ENCODE measurements around the gene ITPR1.

ITPR1 gene

GRCh38 chr3:4771243-4771642, 278.1 kb downstream of the ITPR1 start:
- ChIA-PET POLR2A (interaction anchor here (1.0 to 2.0 kb wide), 2 partner anchors 19 to 38 kb away, joined by 3 to 5 read pairs; no protein-coding TSS in a partner anchor), CTCF (interaction anchor here (1.2 to 2.4 kb wide), 3 partner anchors 21 to 51 kb away, joined by 4 to 13 read pairs (median 4); no protein-coding TSS in a partner anchor)
- Histone ChIP-seq H3K36me3 (ENCODE audit: control insufficient read depth in 4 of 4, insufficient read depth in 4 of 4, low read length in 3 of 4) (peaks cover 15 to 62% (median 43%) of the 10 kb centered on the region in 4 experiments), H3K4me3 (ENCODE audit: control insufficient read depth in 1 of 7, extremely low read depth in 1 of 7, insufficient read depth in 4 of 7, low read depth in 2 of 7, low read length in 6 of 7) (peak overlapping the region in 2 of 7 experiments; percentile 35 to 54), H3K9me3 (ENCODE audit: control extremely low read depth in 1 of 5, control insufficient read depth in 4 of 5, insufficient read depth in 2 of 5, low read depth in 1 of 5, low read length in 4 of 5) (peaks cover 1 to 4% (median 3%) of the 10 kb centered on the region in 5 experiments), H3K27me3 (replicated peaks in 2 of 5; ENCODE audit: control insufficient read depth in 4 of 5, insufficient read depth in 5 of 5, low read length in 4 of 5) (no peaks in the 10 kb centered on the region), H3K27ac (ENCODE audit: insufficient read depth in 1 of 2, low read depth in 1 of 2, low read length in 2 of 2, poor library complexity in 1 of 2, severe bottlenecking in 2 of 2) (peak overlapping the region; percentile 4 to 89), H3K4me1 (ENCODE audit: control extremely low read depth in 1 of 4, control insufficient read depth in 4 of 4, insufficient read depth in 4 of 4, low read length in 3 of 4) (peaks cover 7 to 60% (median 34%) of the 10 kb centered on the region in 4 experiments)
- 33% methylated on average over 3 of the region's 5 CpGs for WGBS (ENCODE audit: insufficient coverage)
- no peak for DNase-seq

DNA sequence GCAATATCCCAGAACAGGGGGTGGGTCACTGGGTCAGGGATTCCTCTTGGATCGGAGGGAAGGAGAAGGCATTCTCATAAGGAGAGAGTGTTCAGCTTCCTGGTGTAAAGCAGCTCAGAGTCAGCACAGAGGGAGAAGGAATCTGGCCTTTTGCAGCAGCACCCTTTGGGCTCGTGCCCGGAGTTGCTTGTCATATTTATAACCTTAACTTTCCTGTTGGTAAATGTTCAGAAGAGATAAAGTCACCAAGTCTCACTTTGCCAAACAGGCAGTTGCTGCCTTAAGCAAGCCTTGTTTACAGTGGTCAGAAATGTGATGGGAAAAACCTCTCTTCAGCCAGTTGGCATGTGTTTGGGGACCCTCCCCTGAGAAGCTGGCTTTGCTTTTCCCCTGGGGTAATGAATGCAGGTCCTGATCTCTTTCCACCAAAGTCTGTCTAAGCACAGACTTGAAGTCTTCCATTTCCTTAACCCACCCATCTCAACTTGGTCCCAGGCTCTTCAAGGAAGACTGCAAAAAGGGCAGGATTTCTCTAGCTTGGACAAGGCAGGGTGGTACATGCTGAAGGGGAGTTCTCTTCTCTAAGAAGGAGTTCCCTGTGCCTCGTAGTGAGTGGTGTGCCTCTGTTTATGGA, 279.1 kb downstream of the ITPR1 start:
- H3K9me3 ChIP-seq (ENCODE audit: control extremely low read depth in 1 of 5, control insufficient read depth in 4 of 5, insufficient read depth in 2 of 5, low read depth in 1 of 5, low read length in 4 of 5): peaks cover 0 to 2% (median 0%) of the 10 kb centered on the region in 5 experiments
- no peaks in the 10 kb centered on the region for H3K27me3 ChIP-seq (replicated peaks in 2 of 5; ENCODE audit: control insufficient read depth in 4 of 5, insufficient read depth in 5 of 5, low read length in 4 of 5)
- CTCF ChIA-PET: interaction anchor here (0.9 to 2.4 kb wide), 7 partner anchors 9 to 260 kb away, joined by 3 to 13 read pairs (median 4); no protein-coding TSS in a partner anchor
- peak overlapping the region; percentile 67 to 89 for H3K27ac ChIP-seq (ENCODE audit: insufficient read depth in 1 of 2, low read depth in 1 of 2, low read length in 2 of 2, poor library complexity in 1 of 2, severe bottlenecking in 2 of 2)
- 13% methylated on average over 1 of the region's 4 CpGs for WGBS (ENCODE audit: insufficient coverage)
- peak overlapping the region in 2 of 7 experiments; percentile 7 to 29 for H3K4me3 ChIP-seq (ENCODE audit: control insufficient read depth in 1 of 7, extremely low read depth in 1 of 7, insufficient read depth in 4 of 7, low read depth in 2 of 7, low read length in 6 of 7)
- H3K4me1 ChIP-seq (ENCODE audit: control extremely low read depth in 1 of 4, control insufficient read depth in 4 of 4, insufficient read depth in 4 of 4, low read length in 3 of 4): peaks cover 7 to 70% (median 39%) of the 10 kb centered on the region in 4 experiments
- POLR2A ChIA-PET: interaction anchor here (0.9 to 2.0 kb wide), 3 partner anchors 20 to 208 kb away, joined by 3 to 5 read pairs (median 4); no protein-coding TSS in a partner anchor
- H3K36me3 ChIP-seq (ENCODE audit: control insufficient read depth in 4 of 4, insufficient read depth in 4 of 4, low read length in 3 of 4): peaks cover 7 to 56% (median 33%) of the 10 kb centered on the region in 4 experiments
- DNase-seq: peak; percentile 69 to 83 (median 70)

DNA sequence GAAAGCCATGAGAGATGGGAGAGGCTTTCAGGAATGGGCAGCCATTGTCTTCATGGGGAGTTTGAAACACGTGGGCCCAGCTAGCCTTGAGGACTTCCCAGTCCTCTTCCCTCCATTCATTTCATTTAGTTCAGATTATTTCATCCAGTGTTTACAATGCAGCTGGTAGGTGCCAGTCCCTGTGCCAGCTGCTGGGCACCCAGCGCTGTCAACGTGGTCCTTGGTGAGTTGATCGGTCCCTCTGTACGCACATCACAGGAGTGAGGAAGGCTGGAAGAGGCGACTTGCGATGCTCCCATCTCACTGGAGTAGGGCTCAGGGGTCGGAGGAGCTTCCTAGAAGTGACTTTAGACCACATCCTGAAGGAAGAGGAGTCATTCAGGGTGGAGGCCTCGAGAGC, 279.7 kb downstream of the ITPR1 start:
- ChIA-PET POLR2A (interaction anchor here (0.9 to 1.3 kb wide), 2 partner anchors 54 to 207 kb away, joined by 3 to 4 read pairs; no protein-coding TSS in a partner anchor), CTCF (interaction anchor here (0.9 to 2.4 kb wide), 5 partner anchors 9 to 260 kb away, joined by 3 to 13 read pairs (median 4); no protein-coding TSS in a partner anchor)
- Histone ChIP-seq H3K4me1 (ENCODE audit: control extremely low read depth in 1 of 4, control insufficient read depth in 4 of 4, insufficient read depth in 4 of 4, low read length in 3 of 4) (peaks cover 7 to 75% (median 40%) of the 10 kb centered on the region in 4 experiments), H3K9me3 (ENCODE audit: control extremely low read depth in 1 of 5, control insufficient read depth in 4 of 5, insufficient read depth in 2 of 5, low read depth in 1 of 5, low read length in 4 of 5) (peaks cover 0 to 2% (median 0%) of the 10 kb centered on the region in 5 experiments), H3K4me3 (ENCODE audit: control insufficient read depth in 1 of 7, extremely low read depth in 1 of 7, insufficient read depth in 4 of 7, low read depth in 2 of 7, low read length in 6 of 7) (peak overlapping the region in 2 of 7 experiments; percentile 7 to 20), H3K27me3 (replicated peaks in 2 of 5; ENCODE audit: control insufficient read depth in 4 of 5, insufficient read depth in 5 of 5, low read length in 4 of 5) (no peaks in the 10 kb centered on the region), H3K27ac (ENCODE audit: insufficient read depth in 1 of 2, low read depth in 1 of 2, low read length in 2 of 2, poor library complexity in 1 of 2, severe bottlenecking in 2 of 2) (peak overlapping the region; percentile 67 to 89), H3K36me3 (ENCODE audit: control insufficient read depth in 4 of 4, insufficient read depth in 4 of 4, low read length in 3 of 4) (peaks cover 7 to 54% (median 29%) of the 10 kb centered on the region in 4 experiments)
- DNase-seq: no peak
- WGBS (ENCODE audit: insufficient coverage): 75% methylated on average over 9 of the region's 9 CpGs

- peak overlapping the region; percentile 67 to 89 for H3K27ac ChIP-seq (ENCODE audit: insufficient read depth in 1 of 2, low read depth in 1 of 2, low read length in 2 of 2, poor library complexity in 1 of 2, severe bottlenecking in 2 of 2)
- peaks cover 4 to 51% (median 26%) of the 10 kb centered on the region in 4 experiments for H3K36me3 ChIP-seq (ENCODE audit: control insufficient read depth in 4 of 4, insufficient read depth in 4 of 4, low read length in 3 of 4)
- H3K4me3 ChIP-seq (ENCODE audit: control insufficient read depth in 1 of 7, extremely low read depth in 1 of 7, insufficient read depth in 4 of 7, low read depth in 2 of 7, low read length in 6 of 7): no peak overlapping the region
- H3K4me1 ChIP-seq (ENCODE audit: control extremely low read depth in 1 of 4, control insufficient read depth in 4 of 4, insufficient read depth in 4 of 4, low read length in 3 of 4): peaks cover 7 to 74% (median 40%) of the 10 kb centered on the region in 4 experiments
- POLR2A ChIA-PET: interaction anchor here (0.6 to 1.3 kb wide), 2 partner anchors 42 to 53 kb away, joined by 3 read pairs; no protein-coding TSS in a partner anchor
- CTCF ChIA-PET: interaction anchor here (0.9 to 2.4 kb wide), 3 partner anchors 10 to 53 kb away, joined by 3 to 13 read pairs (median 4); no protein-coding TSS in a partner anchor
- H3K9me3 ChIP-seq (ENCODE audit: control extremely low read depth in 1 of 5, control insufficient read depth in 4 of 5, insufficient read depth in 2 of 5, low read depth in 1 of 5, low read length in 4 of 5): peaks cover 0 to 2% (median 0%) of the 10 kb centered on the region in 5 experiments
- no peaks in the 10 kb centered on the region for H3K27me3 ChIP-seq (replicated peaks in 2 of 5; ENCODE audit: control insufficient read depth in 4 of 5, insufficient read depth in 5 of 5, low read length in 4 of 5)
- DNase-seq: no peak
- 100% methylated on average over 1 of the region's 2 CpGs for WGBS (ENCODE audit: insufficient coverage)
Measured at GRCh38 chr3:4773583-4773982, 280.4 kb downstream of the ITPR1 start.

DNA sequence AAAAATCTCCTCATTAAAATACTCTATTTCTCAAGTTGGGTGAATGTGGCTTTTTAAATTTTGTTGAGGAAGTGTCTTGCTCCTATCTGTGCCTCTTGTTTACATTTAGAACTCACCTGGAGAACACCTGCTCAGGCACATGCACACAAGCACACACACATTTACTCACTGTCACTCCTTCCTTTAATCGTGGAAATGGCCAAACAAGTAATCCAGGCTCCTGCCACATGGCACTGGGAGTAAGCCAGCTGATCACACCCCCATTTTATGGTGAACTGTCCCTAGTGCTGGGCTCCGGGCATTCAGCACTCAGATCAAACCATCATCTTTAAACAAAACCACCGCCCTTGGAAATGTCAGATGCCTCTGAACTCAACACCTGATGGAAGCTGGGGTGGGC, 281.4 kb downstream of the ITPR1 start:
- Histone ChIP-seq H3K27ac (ENCODE audit: insufficient read depth in 1 of 2, low read depth in 1 of 2, low read length in 2 of 2, poor library complexity in 1 of 2, severe bottlenecking in 2 of 2) (peak overlapping the region in 1 of 2 experiments; percentile 4), H3K27me3 (replicated peaks in 2 of 5; ENCODE audit: control insufficient read depth in 4 of 5, insufficient read depth in 5 of 5, low read length in 4 of 5) (no peaks in the 10 kb centered on the region), H3K4me3 (ENCODE audit: control insufficient read depth in 1 of 7, extremely low read depth in 1 of 7, insufficient read depth in 4 of 7, low read depth in 2 of 7, low read length in 6 of 7) (no peak overlapping the region), H3K4me1 (ENCODE audit: control extremely low read depth in 1 of 4, control insufficient read depth in 4 of 4, insufficient read depth in 4 of 4, low read length in 3 of 4) (peaks cover 7 to 77% (median 40%) of the 10 kb centered on the region in 4 experiments), H3K36me3 (ENCODE audit: control insufficient read depth in 4 of 4, insufficient read depth in 4 of 4, low read length in 3 of 4) (peaks cover 6 to 55% (median 33%) of the 10 kb centered on the region in 4 experiments), H3K9me3 (ENCODE audit: control extremely low read depth in 1 of 5, control insufficient read depth in 4 of 5, insufficient read depth in 2 of 5, low read depth in 1 of 5, low read length in 4 of 5) (peaks cover 0 to 2% (median 0%) of the 10 kb centered on the region in 5 experiments)
- CTCF ChIA-PET: no interaction called here
- WGBS (ENCODE audit: insufficient coverage): no CpG with 5 or more reads among the region's 3 CpGs
- POLR2A ChIA-PET: no interaction called here
- no peak for DNase-seq

GRCh38 chr3:4776399-4776979, 283.3 kb downstream of the ITPR1 start:
- Histone ChIP-seq H3K36me3 (ENCODE audit: control insufficient read depth in 4 of 4, insufficient read depth in 4 of 4, low read length in 3 of 4) (peaks cover 9 to 62% (median 42%) of the 10 kb centered on the region in 4 experiments), H3K4me3 (ENCODE audit: control insufficient read depth in 1 of 7, extremely low read depth in 1 of 7, insufficient read depth in 4 of 7, low read depth in 2 of 7, low read length in 6 of 7) (no peak overlapping the region), H3K4me1 (ENCODE audit: control extremely low read depth in 1 of 4, control insufficient read depth in 4 of 4, insufficient read depth in 4 of 4, low read length in 3 of 4) (peaks cover 5 to 57% (median 25%) of the 10 kb centered on the region in 4 experiments), H3K27ac (ENCODE audit: insufficient read depth in 1 of 2, low read depth in 1 of 2, low read length in 2 of 2, poor library complexity in 1 of 2, severe bottlenecking in 2 of 2) (peak overlapping the region in 1 of 2 experiments; percentile 58), H3K9me3 (ENCODE audit: control extremely low read depth in 1 of 5, control insufficient read depth in 4 of 5, insufficient read depth in 2 of 5, low read depth in 1 of 5, low read length in 4 of 5) (peaks cover 0 to 2% (median 0%) of the 10 kb centered on the region in 5 experiments), H3K27me3 (replicated peaks in 2 of 5; ENCODE audit: control insufficient read depth in 4 of 5, insufficient read depth in 5 of 5, low read length in 4 of 5) (no peaks in the 10 kb centered on the region)
- WGBS (ENCODE audit: insufficient coverage): 100% methylated on average over 2 of the region's 4 CpGs
- ChIA-PET CTCF (interaction anchor here (0.6 to 1.7 kb wide), 6 partner anchors 27 to 68 kb away, joined by 3 to 7 read pairs (median 3); no protein-coding TSS in a partner anchor), POLR2A (interaction anchor here (0.6 kb wide), 1 partner anchor 35 kb away, joined by 4 read pairs; no protein-coding TSS in a partner anchor)
- no peak for DNase-seq
